H9 (cell line): Measurements from ENCODE around the gene DHCR24. TPM values are rescaled to one million over a fixed set of nuclear protein-coding genes. Genes with fewer than 3 reads are reported as not detected.

Experiments used
- DNase-seq: peaks from one replicate; pipeline ENCODE4 v3.0.0-alpha.2; 2017
- H2AFZ ChIP-seq: one replicate; pipeline ENCODE4 v1.6.1; 2013; ENCODE audit warnings: mild to moderate bottlenecking, low read length, control low read depth, moderate library complexity
- H2AK5ac ChIP-seq: 2 replicates; pipeline ENCODE4 v1.6.1; 2013; ENCODE audit warnings: low read length, control low read depth, mixed read lengths; ENCODE audit not compliant: insufficient read length
- H2BK120ac ChIP-seq: one replicate; pipeline ENCODE4 v1.6.1; 2013; ENCODE audit warnings: low read depth, mild to moderate bottlenecking, low read length, control low read depth, inconsistent platforms; ENCODE audit not compliant: poor library complexity, severe bottlenecking
- H2BK12ac ChIP-seq: 2 replicates; pipeline ENCODE4 v1.6.1; 2013; ENCODE audit warnings: low read length, control low read depth, mixed read lengths, low read depth; ENCODE audit not compliant: insufficient read length
- H2BK15ac ChIP-seq: 2 replicates; pipeline ENCODE4 v1.6.1; 2013; ENCODE audit warnings: low read depth, low read length, control low read depth
- H2BK20ac ChIP-seq: one replicate; pipeline ENCODE4 v1.6.1; 2013; ENCODE audit warnings: low read depth, mild to moderate bottlenecking, low read length, control low read depth, inconsistent platforms; ENCODE audit not compliant: poor library complexity, severe bottlenecking
- H2BK5ac ChIP-seq: 2 replicates; pipeline ENCODE4 v1.6.1; 2013; ENCODE audit warnings: low read length, control low read depth, mixed read lengths; ENCODE audit not compliant: insufficient read length
- H3K14ac ChIP-seq: 2 replicates; pipeline ENCODE4 v1.6.1; 2013; ENCODE audit warnings: low read length, control low read depth; ENCODE audit not compliant: insufficient read depth
- H3K18ac ChIP-seq: 2 replicates; pipeline ENCODE4 v1.6.1; 2013; ENCODE audit warnings: low read depth, mild to moderate bottlenecking, mixed read lengths, low read length, control low read depth; ENCODE audit not compliant: insufficient read length
- H3K23ac ChIP-seq: 2 replicates; pipeline ENCODE4 v1.6.1; 2013; ENCODE audit warnings: low read length, control low read depth, mixed read lengths, low read depth; ENCODE audit not compliant: insufficient read length
- H3K23me2 ChIP-seq: 2 replicates; pipeline ENCODE4 v1.6.1; 2013; ENCODE audit warnings: low read depth, mild to moderate bottlenecking, mixed read lengths, low read length, control low read depth; ENCODE audit not compliant: insufficient read length, poor library complexity, severe bottlenecking
- H3K27ac ChIP-seq: 2 replicates; pipeline ENCODE4 v1.5.1; 2013; ENCODE audit warnings: low read length, control low read depth, mixed read lengths, low read depth; ENCODE audit not compliant: insufficient read length
- H3K27me3 ChIP-seq: 2 replicates; pipeline ENCODE4 v1.6.1; 2013; ENCODE audit warnings: low read length, control low read depth, inconsistent platforms; ENCODE audit not compliant: insufficient read depth
- H3K4ac ChIP-seq: 2 replicates; pipeline ENCODE4 v1.6.1; 2013; ENCODE audit warnings: low read depth, mild to moderate bottlenecking, control low read depth, inconsistent platforms, low read length, moderate library complexity
- H3K4me1 ChIP-seq: 2 replicates; pipeline ENCODE4 v1.6.1; 2013; ENCODE audit warnings: low read length, control low read depth, inconsistent platforms; ENCODE audit not compliant: insufficient read depth
- H3K4me2 ChIP-seq: 2 replicates; pipeline ENCODE4 v1.6.1; 2013; ENCODE audit warnings: low read length, control low read depth, mixed read lengths; ENCODE audit not compliant: insufficient read length, insufficient read depth
- H3K56ac ChIP-seq: 2 replicates; pipeline ENCODE4 v1.6.1; 2013; ENCODE audit warnings: low read depth, mild to moderate bottlenecking, mixed read lengths, low read length, control low read depth; ENCODE audit not compliant: insufficient read length
- H3K79me1 ChIP-seq: 2 replicates; pipeline ENCODE4 v1.6.1; 2013; ENCODE audit warnings: low read depth, mild to moderate bottlenecking, moderate library complexity, low read length, control low read depth, inconsistent platforms; ENCODE audit not compliant: insufficient read depth, poor library complexity, severe bottlenecking
- H3K79me2 ChIP-seq: 2 replicates; pipeline ENCODE4 v1.6.1; 2013; ENCODE audit warnings: low read length, control low read depth, inconsistent platforms; ENCODE audit not compliant: insufficient read depth
- H3K9ac ChIP-seq: 2 replicates; pipeline ENCODE4 v1.6.1; 2013; ENCODE audit warnings: low read length, control low read depth, mixed read lengths; ENCODE audit not compliant: insufficient read length; ENCODE audit errors: extremely low read depth
- H3K9me3 ChIP-seq: one replicate; pipeline ENCODE4 v1.6.1; 2013; ENCODE audit warnings: low read depth, low read length, inconsistent platforms; ENCODE audit not compliant: control insufficient read depth
- H3T11ph ChIP-seq: one replicate; pipeline ENCODE4 v1.6.1; 2013; ENCODE audit warnings: mild to moderate bottlenecking, low read length, control low read depth, inconsistent platforms
- H4K20me1 ChIP-seq: one replicate; pipeline ENCODE4 v1.6.1; 2013; ENCODE audit not compliant: control insufficient read depth, insufficient read length, insufficient read depth
- H4K5ac ChIP-seq: 2 replicates; pipeline ENCODE4 v1.6.1; 2013; ENCODE audit warnings: low read depth, mild to moderate bottlenecking, mixed read lengths, low read length, control low read depth; ENCODE audit not compliant: insufficient read length
- H4K8ac ChIP-seq: replicated peaks from 2 replicates; pipeline ENCODE4 v1.6.1; 2013; ENCODE audit warnings: low read length, control low read depth, mixed read lengths, low read depth; ENCODE audit not compliant: insufficient read length
- H4K91ac ChIP-seq: 2 replicates; pipeline ENCODE4 v1.6.1; 2013; ENCODE audit warnings: low read depth, mild to moderate bottlenecking, moderate library complexity, mixed read lengths, low read length, control low read depth; ENCODE audit not compliant: insufficient read length
- H3K27ac Mint-ChIP-seq, 3 experiments: 2 replicates in 2 of 3; 3 replicates in 1 of 3; pipeline ENCODE4 v1.8.0; 2020 to 2021; ENCODE audit warnings: mixed read lengths in 3 of 3, mild to moderate bottlenecking in 1 of 3, moderate library complexity in 1 of 3
- H3K27me3 Mint-ChIP-seq: 2 replicates; pipeline ENCODE4 v1.8.0; 2021; ENCODE audit warnings: low read depth, mild to moderate bottlenecking, moderate library complexity, mixed read lengths
- H3K36me3 Mint-ChIP-seq, 3 experiments: 2 replicates in 2 of 3; 3 replicates in 1 of 3; pipeline ENCODE4 v1.8.0; 2020 to 2021; ENCODE audit warnings: low read depth in 3 of 3, mixed read lengths in 3 of 3; ENCODE audit not compliant: insufficient read depth in 1 of 3
- H3K4me1 Mint-ChIP-seq, 2 experiments: 2 replicates each; pipeline ENCODE4 v1.8.0; 2020; ENCODE audit warnings: mixed read lengths in 2 of 2
- H3K4me3 Mint-ChIP-seq, 2 experiments: 2 replicates in 1 of 2; 3 replicates in 1 of 2; pipeline ENCODE4 v1.8.0; 2020 to 2021; ENCODE audit warnings: mild to moderate bottlenecking in 2 of 2, mixed read lengths in 2 of 2, moderate library complexity in 1 of 2
- H3K9me3 Mint-ChIP-seq, 2 experiments: 2 replicates in 1 of 2; 3 replicates in 1 of 2; pipeline ENCODE4 v1.8.0; 2020; ENCODE audit warnings: mild to moderate bottlenecking in 2 of 2, mixed read lengths in 2 of 2, moderate library complexity in 1 of 2
- CTCF ChIP-seq: fragments of 200-600 bp; sonication (generic); conservative IDR thresholded peaks from 3 replicates; pipeline ENCODE4 v1.8.0; 2021; ENCODE audit warnings: antibody characterized with exemption, mild to moderate bottlenecking
- WGBS: extraction: QIAGEN DNeasy Blood & Tissue Kit; methylation state at CpG from one replicate; pipeline ENCODE4 v1.1.7; 2013; ENCODE audit warnings: missing lambda C conversion rate, low lambda C conversion rate, mixed read lengths; ENCODE audit not compliant: insufficient read length; ENCODE audit errors: extremely low coverage; 5-methylcytosine and 5-hydroxymethylcytosine counted together
- total RNA-seq: library from RNA; stranded (reverse); gene quantifications from 2 replicates; pipeline ENCODE4 v1.2.1, GENCODE V29; 2021

Gene DHCR24
- total RNA-seq, 1 experiment from 2014 or later: 318 TPM

GRCh38 chr1:54835131-54835898, 51.7 kb downstream of the DHCR24 start:
- no peak overlapping the region for H2BK5ac ChIP-seq
- no peak overlapping the region for H3K23ac ChIP-seq
- no peak overlapping the region for H2BK120ac ChIP-seq
- H3K27ac ChIP-seq: no peak overlapping the region
- Mint-ChIP-seq H3K36me3 (peaks cover 0 to 1% (median 0%) of the 10 kb centered on the region in 3 experiments; a peak in 1 of 7 replicates), H3K4me3 (no peak overlapping the region; a peak in 1 of 5 replicates), H3K27ac (no peak overlapping the region), H3K4me1 (peaks cover 0 to 8% of the 10 kb centered on the region in 2 experiments; a peak in 2 of 4 replicates), H3K9me3 (peaks cover 2 to 3% of the 10 kb centered on the region in 2 experiments; a peak in 3 of 5 replicates), H3K27me3 (peaks cover 14% of the 10 kb centered on the region)
- no peak for DNase-seq
- no peak overlapping the region for H4K8ac ChIP-seq
- H4K5ac ChIP-seq: no peak overlapping the region
- TF ChIP-seq CTCF: no peak
- no peak overlapping the region; the same call in 1 of the 2 replicates for H3K14ac ChIP-seq
- H3K18ac ChIP-seq: no peak overlapping the region
- no peaks in the 10 kb centered on the region for H3K27me3 ChIP-seq
- H3K9ac ChIP-seq: no peak overlapping the region
- H3K79me2 ChIP-seq: no peaks in the 10 kb centered on the region
- H2AFZ ChIP-seq: no peak overlapping the region
- H3K79me1 ChIP-seq: no peaks in the 10 kb centered on the region
- no CpG with 5 or more reads among the region's 6 CpGs for WGBS
- H2AK5ac ChIP-seq: no peak overlapping the region
- H2BK12ac ChIP-seq: no peak overlapping the region
- no peak overlapping the region for H3K4ac ChIP-seq
- no peak overlapping the region for H4K91ac ChIP-seq
- no peaks in the 10 kb centered on the region for H4K20me1 ChIP-seq
- H2BK20ac ChIP-seq: no peak overlapping the region
- no peak overlapping the region for H3K56ac ChIP-seq
- no peaks in the 10 kb centered on the region for H3K4me1 ChIP-seq
- H3K4me2 ChIP-seq: no peak overlapping the region
- H3K9me3 ChIP-seq: no peaks in the 10 kb centered on the region
- no peak overlapping the region for H2BK15ac ChIP-seq
- H3T11ph ChIP-seq: no peak overlapping the region
- H3K23me2 ChIP-seq: no peaks in the 10 kb centered on the region
